GM21825 (cell line): ENCODE data around the gene CLEC18C.
"Not testable (repeated sequence)": the region's sequence is repeated elsewhere in the genome, so short reads cannot be mapped to it uniquely, and the experiment has no call there.

Source experiments
- ATAC-seq: cut with Tn5 transposase; IDR thresholded peaks from one replicate; pipeline ENCODE4 v1.9.1; 2021; ENCODE audit warnings: mild to moderate bottlenecking, moderate library complexity; ENCODE audit not compliant: unreplicated experiment

Gene CLEC18C

DNA sequence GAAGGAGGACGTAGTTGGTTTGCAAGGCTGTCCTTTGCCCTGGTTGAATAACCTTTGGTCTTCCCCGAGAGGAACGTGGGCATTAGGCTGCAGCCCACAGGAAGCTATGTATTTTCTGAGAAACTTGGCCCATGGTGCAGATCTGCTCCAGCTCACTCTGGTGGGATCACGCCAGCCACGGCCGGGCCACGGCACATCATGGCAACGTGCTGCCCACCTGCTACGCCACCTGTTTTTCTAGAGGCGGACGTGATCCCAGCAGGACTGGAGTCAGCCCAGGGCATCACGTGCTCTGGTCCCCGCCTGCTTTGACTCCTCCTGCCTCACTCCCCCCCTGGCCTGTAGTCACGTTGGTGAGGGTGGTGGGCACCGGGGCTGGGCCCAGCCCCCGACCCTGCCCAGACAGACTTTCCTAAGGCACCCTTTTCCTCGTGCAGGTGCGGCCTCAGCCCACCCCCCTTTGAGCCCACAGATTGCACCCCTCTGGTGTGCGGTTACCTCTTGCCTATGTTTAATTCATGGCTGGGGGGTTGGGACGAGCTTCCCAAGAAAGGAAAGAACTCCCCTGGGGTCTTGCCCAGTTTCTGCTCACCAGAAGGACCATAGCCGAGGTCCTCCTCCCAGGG is at the start of gene CLEC18C:
TSS of gene CLEC18C (plus strand) at position 576 of the 626 bp plus-strand sequence. CDS start 492 bp downstream, outside the sequence.
- ATAC-seq, result not testable (repeated sequence)

DNA sequence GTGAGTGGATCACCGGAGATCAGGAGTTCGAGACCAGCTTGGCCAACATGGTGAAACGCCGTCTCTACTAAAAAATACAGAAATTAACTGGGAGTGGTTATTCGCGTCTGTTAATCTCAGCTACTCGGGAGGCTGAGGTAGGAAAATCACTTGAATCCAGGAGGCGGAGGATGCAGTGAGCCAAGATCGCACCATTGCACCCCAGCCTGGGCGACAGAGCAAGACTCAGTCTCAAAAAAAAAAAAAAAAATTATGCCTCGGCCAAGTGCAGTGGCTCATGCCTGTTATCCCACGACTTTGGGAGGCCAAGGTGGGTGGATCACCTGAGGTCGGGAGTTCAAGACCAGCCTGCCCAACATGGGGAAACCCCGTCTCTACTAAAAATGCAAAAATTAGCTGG is 49.8 kb upstream of the CLEC18C start:
- ATAC-seq, result not testable (repeated sequence)

DNA sequence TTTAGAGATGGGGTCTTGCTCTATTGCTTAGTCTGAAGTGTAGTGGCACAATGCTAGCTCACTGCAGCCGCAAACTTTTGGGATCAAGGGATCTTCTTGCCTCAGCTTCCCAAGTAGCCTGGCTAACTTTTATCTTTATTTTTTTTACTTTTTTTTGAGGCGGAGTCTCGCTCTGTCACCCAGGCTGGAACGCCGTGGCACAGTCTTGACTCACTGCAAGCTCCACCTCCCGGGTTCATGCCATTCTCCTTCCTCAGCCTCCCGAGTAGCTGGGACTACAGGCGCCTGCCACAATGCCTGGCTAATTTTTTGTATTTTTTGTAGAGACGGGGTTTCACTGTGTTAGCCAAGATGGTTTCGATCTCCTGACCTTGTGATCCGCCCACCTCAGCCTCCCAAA is 47.4 kb upstream of the CLEC18C start:
- not testable (repeated sequence) for ATAC-seq

DNA sequence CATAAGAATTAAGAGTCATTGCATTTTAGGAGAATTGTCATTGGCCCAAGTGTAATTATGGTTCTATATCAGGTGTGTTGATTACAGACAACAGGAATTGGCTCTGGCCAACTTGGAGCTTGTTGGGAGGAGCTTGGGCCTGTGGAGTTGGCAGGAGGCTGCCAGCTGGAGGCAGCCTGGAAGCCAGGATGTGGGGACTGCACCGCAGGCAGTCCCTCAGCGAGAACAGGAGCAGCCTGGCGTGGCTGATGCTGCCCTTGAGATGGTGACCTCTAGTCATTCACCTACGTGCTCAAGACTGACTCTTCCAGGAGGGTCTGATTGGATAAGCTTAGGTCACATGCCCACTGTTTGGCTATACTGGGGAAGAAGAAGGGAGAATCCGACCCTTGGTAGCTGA is 45.9 kb upstream of the CLEC18C start:
- ATAC-seq, result not testable (repeated sequence)

DNA sequence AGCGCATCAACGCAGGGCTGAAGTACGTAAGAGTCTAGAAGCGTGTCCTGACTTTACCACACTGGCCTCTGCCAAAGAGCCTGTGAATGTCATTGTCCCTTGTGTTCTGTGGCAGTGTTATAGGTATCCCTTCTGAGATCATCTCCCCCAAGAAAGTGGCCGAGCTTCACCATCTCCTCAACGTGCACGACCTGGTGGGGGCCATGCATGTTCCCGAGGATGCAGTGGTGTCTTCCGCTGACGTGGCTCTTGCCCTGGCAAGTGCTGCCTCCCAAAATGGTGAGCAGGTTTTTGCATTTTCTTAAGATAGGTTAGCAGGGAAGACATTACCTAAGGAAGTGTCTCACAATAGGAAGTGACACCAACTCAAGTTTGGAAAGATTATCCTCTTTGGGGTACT is 44.7 kb upstream of the CLEC18C start:
- ATAC-seq, result not testable (repeated sequence)

DNA sequence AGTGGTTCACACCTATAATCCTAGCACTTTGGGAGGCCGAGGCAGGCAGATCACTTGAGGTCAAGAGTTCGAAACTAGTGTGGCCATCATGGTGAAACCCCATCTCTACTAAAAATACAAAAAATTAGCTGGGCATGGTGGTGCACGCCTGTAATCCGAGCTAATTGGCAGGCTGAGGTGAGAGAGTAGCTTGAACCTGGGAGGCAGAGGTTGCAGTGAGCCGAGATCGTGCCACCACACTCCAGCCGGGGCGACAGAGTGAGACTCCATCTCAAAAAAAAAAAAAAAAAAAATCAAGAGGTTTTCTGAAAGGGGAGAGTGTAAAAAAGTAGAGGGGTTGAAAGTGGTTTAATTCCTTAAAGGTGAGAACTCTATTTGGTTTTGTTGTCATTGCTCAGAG is 37.8 kb upstream of the CLEC18C start:
- not testable (repeated sequence) for ATAC-seq

DNA sequence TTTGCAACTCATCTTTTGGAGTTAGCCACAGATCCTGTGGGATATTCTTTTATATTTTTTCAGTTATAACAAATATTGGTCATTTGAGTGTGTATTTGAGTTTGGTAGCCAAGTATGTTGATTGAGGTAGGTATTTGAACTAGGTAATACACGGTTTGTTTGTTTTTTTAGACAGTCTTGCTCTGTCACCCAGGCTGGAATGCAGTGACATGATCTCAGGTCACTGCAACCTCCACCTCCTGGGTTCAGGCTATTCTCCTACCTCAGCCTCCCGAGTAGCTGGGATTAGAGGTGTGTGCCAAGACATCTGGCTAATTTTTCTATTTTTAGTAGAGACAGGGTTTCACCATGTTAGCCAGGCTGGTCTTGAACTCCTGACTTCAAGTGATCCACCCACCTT is 37.0 kb upstream of the CLEC18C start:
- ATAC-seq, result not testable (repeated sequence)

DNA sequence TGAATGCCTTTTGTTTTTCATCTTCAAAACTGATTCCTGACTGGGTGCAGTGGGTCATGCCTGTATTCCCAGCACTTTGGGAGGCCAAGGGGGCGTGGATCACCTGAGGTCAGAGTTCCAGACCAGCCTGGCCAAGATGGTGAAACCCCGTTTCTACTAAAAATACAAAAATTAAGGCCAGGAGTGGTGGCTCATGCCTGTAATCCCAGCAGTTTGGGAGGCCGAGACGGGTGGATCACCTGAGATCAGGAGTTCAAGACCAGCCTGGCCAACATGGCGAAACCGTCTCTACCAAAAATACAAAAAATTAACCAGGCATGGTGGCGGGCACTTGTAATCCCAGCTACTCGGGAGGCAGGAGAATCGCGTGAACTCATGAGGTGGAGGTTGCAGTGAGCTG is 30.8 kb upstream of the CLEC18C start:
- ATAC-seq, result not testable (repeated sequence)

DNA sequence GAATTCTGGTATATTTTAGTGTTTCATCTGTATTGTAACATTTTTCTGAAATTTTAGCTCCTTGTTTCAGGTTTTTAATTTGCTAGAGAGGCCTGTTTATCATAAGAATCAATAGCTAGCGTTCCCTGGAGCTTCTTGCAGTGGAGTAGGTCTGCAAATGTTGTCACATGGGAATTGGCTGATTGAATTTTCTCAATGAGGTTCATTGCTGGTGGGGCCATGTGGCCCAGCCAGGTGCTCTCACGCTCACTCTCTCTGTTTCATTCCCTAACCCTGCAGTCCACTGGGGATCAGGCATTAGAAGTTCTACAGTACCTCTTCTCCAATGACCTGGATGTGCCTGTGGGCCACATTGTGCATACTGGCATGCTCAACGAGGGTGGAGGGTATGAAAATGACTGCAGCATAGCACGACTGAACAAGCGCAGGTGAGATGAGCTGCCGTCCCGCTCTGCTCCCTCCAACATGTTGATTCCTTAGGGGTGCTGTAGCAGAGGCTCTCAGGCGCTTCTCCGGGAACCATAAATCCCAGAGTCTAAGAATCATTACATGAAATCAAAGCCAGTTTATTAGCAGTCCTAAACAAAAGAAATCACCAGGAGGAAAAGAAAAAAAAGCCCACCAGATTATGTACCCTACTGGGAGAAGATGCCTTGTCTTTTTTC is 30.2 kb upstream of the CLEC18C start:
- ATAC-seq, result not testable (repeated sequence)

DNA sequence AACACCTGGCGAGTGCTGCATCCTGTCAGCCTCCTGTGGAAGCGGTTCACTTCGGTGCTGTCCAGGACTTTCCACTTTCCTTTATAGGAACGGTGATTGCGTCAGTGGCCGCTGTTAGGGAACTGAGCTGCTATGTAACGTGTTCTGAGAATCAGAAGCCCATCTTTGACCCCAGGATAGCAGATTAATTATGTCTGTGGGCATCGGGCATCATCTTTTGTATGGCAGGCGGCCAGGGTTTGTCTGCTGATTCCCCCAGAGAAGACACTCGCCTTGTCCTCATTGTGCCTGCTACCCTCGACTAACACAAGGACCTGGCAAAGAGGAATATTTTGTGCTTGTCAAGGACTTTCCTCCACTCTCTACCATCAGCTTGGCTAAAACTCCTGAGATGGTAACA is 25.7 kb upstream of the CLEC18C start:
- not testable (repeated sequence) for ATAC-seq

DNA sequence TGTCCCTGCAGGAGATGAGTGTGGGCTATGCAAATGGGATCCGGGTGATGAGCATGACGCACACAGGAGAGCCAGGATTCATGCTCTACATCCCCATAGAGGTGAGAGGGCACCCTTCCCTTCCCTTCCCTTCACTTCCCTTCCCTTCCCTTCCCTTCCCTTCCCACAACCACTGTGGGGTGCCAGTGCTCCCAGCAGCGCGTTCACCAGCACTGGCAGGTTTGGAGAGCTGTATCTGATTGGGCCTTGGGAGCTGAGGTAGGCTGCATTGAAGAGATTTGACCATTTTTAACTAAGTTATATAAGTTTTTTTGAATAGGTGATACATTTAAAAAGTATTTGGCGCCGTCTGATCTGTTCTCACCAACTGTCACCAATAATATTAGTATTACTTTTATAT is 25.1 kb upstream of the CLEC18C start:
- not testable (repeated sequence) for ATAC-seq

DNA sequence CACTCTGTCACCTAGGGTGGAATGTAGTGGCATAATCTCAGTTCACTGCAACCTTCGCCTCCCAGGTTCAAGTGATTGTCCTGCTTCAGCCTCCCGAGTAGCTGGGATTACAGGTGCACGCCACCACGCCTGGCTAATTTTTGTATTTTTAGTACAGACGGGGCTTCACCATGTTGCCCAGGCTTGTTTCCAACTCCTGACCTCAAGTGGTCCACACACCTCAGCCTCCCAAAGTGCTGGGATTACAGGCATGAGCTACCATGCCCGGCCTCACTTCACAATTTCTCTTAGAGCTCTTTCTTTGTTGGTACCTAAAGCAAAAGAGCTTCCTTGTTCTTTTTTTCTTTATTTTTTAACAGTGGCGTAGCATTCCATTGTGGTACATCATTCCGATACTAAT is 24.3 kb upstream of the CLEC18C start:
- ATAC-seq, result not testable (repeated sequence)

DNA sequence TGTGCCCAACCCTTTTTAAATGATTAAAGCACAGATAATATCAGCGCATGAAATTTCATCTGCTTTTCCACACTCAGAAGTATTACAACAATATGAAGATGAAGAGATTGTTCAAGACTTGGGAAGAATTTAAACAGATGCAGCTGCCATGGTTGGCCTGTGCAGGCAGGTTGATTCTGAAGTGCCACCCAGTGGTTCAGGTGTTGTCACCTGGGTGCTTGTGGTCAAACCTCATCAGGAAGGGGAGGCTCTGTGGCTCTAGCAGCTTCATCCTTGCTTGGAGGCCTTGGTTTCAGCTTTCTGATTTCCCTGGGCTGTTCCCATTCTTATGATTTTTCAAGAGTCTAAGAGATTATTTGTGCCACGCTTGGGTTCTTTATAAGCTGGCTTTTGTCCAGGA is 22.2 kb upstream of the CLEC18C start:
- ATAC-seq, result no peak

DNA sequence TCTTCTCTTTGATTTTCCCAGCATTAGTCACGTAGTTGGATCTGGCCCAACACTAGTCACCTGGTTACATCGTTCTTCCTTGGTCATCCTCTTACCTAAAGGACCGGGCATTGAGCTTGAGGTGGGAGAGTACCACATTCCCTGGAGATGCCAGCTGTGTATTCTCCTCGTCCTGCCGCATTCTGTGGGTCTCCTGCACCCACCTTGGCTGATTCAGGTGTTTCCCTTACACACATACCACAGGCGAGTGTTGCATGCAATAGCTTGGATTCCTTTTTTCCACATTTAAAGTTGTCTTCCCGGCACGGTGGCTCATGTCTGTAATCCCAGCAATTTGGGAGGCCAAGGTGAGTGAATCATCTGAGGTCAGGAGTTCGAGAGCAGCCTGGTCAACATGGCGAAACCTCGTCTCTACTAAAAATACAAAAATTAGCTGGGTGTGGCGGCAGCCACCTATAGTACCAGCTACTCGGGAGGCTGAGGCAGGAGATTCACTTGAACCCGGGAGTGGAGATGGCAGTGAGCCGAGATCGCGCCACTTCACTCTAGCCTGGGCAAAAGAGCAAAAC is 21.6 kb upstream of the CLEC18C start:
- no peak for ATAC-seq

DNA sequence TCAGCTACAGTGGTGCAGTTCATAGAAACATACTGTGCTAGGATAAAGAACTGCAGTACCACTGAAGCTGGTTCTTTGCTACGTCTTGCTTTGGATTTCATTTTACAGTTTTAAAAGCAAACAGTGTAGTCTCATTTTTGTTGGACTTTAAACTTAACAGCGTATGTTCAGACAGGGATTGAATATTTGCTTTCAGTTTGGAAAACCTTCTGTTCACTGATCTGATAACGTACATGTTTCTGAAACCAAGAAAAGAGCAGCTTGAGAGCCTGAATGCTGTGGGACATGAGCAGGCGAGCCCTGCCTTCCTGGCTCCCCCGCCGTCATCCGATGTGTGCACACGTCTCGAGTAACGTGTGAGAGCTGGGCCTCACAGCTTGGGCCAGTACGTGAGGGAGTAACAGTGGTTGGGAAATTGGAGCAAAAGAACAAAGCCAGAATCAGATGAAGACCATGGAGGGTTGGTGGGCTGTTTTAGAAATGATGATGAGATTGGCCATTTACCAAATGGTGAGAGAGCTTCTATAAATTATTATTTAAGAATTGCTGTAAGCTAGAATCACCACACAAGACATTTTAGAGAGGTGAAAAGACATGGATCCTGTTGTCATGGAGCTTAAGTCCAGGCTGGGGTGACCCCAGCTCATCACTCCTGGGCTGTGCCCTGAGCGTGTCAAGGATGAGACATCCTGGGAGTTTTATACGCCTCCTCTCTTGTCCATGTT is 20.8 kb upstream of the CLEC18C start:
- ATAC-seq, result no peak

DNA sequence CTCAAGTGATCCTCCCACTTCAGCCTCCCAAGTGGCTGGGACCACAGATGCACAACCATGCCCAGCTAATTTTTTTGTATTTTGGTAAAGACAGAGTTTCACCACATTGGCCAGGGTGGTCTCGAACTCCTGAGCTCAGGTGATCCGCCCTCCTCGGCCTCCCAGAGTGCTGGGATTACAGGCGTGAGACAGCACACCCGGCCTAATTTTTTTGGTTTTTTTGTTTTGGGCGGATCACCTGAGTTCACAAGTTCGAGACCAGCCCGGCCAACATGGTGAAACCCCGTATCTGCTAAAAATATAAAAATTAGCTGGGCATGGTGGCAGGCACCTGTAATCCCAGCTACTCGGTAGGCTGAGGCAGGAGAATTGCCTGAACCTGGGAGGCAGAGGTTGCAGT is 18.9 kb upstream of the CLEC18C start:
- ATAC-seq, result not testable (repeated sequence)

DNA sequence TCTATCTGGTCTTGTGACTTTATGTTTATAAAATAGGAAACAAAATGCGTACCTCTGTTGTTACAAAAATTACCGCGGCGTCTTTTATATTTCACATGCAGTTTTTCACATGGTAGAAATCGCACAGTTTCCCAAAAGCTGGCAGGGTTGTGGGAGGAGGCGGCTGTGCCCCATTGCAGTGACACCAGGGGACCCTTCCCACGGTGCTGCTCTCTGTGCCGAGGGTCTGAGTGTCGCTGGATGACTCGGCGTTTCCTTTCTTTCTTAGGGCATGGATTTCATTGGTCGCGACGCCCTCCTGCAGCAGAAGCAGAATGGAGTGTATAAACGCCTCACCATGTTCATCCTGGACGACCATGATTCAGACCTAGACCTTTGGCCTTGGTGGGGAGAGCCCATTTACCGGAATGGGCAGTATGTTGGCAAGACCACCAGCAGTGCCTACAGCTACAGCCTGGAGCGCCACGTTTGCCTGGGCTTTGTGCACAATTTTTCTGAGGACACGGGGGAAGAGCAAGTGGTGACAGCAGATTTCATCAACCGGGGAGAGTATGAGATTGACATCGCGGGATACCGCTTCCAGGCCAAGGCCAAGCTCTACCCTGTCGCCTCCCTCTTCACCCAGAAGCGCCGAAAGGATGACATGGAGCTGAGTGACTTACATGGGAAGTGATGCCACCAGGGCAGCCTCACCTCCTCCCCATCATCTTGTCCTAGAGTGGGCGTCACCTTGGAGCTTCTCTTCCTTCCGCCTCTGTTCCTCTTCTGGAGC is 17.2 kb upstream of the CLEC18C start:
- ATAC-seq, result no peak

DNA sequence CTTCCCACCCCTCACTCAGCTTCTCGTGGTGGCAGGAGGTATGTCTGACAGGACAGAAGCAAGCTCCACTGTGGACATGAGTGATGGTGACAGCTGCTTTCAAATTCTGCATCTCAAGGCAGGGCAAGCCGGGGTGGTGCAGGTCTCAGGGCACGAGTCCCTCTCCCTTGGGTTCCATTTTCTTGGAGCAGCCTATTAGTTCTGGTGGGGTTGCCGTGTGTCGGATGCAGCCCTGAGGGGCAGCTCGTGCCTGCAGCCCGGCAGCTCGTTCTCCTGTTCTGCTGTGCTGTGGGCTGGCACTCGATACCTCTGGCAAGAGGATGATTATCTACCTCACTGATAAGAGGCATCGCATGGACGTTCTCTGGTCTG is 16.5 kb upstream of the CLEC18C start:
- no peak for ATAC-seq

DNA sequence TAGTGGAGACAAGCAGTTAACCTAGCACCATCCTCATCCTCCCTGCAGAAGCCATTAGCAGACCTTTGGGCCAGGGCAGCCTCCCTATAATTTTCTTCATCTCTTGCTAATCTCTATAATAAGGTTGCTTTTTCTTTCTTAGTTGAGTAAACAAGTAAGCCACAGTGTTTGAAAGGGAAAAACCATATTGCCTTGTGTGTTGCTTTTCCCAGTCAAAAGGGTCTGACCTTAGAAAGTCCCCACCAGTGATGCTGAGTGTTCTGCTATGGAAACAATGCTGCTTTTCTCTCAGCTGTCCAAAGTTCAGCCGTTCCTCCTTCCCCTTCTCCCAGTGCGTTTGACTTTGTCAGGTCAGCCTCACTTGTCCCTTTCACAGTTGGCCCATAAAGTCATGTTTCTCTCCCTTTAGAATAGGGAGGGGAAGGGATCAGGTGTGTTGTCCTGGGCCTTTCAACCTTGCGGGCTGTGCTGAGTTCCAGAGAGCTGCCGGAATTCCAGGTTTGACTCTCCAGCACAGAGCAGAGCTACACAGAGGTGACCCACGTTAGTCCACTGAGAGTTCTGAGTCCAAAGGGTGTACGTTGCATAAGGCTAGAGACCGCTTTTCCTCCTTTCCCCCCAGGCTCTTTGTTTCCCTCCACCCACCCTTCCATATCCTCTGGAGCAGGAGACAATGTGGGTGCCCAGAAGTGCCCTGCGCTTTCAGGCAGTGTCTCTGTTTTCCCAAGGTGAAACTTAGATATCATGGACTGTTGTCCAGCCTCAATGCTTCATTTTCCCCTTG is 15.9 kb upstream of the CLEC18C start:
- no peak for ATAC-seq

DNA sequence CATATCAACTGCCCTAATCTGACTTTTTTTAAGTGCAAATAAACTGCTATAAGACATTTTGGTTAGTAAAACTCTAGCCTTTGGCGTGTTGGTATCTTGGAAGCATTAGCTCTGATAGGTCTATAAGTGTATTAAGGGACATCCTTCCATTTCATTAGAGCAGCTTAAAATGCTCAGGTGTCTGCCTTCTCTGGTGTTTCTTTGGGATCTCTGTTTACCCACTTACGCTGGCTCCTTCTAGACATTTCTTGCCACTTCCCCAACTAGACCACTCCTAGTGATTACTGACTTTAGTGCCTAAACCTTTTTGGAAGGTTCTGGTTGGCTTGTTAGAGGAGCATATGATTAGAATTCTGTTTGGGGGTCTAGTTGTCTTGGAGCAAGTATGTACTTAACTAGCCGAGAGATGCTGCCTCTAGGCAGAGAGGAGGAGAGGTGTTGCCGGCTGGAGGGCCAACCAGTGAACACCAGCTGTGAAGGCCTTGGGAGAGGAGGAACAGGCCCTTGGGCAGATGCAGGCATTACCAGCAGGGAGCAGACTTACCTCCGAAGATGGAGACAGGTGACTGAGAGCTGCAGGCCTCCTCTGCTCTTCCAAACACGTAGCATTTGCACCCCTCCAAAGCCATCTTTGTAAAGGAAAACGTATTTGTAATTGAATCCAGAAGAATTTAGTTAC is 15.2 kb upstream of the CLEC18C start:
- no peak for ATAC-seq
